Measurements from ENCODE around the gene RAD51B.

RAD51B gene

GRCh38 chr14:68669603-68670358 is 850.2 kb downstream of the RAD51B start:
- no peak for DNase-seq (ENCODE audit: low read depth in 3 of 3)

GRCh38 chr14:68670359-68670715 is 850.8 kb downstream of the RAD51B start:
- no peak for DNase-seq (ENCODE audit: low read depth in 3 of 3)

- DNase-seq (ENCODE audit: low read depth in 3 of 3) = no peak
These were observed 852.3 kb downstream of the RAD51B start for GRCh38 chr14:68671909-68672308.

- DNase-seq (ENCODE audit: low read depth in 3 of 3) = no peak
These were observed 853.2 kb downstream of the RAD51B start for GRCh38 chr14:68672609-68673285.

- no peak for DNase-seq (ENCODE audit: low read depth in 3 of 3)
These were observed 853.9 kb downstream of the RAD51B start for GRCh38 chr14:68673464-68673863.

GRCh38 chr14:68674538-68675232 is 855.1 kb downstream of the RAD51B start:
- no peak for DNase-seq (ENCODE audit: low read depth in 3 of 3)

- DNase-seq (ENCODE audit: low read depth in 3 of 3) = no peak
These were observed 855.6 kb downstream of the RAD51B start for GRCh38 chr14:68675233-68675577.

- DNase-seq (ENCODE audit: low read depth in 3 of 3) = no peak
These were observed 856.9 kb downstream of the RAD51B start for GRCh38 chr14:68676511-68676943.

- DNase-seq (ENCODE audit: low read depth in 3 of 3) = no peak
These were observed 857.9 kb downstream of the RAD51B start for GRCh38 chr14:68677476-68677875.

- no peak for DNase-seq (ENCODE audit: low read depth in 3 of 3)
These were observed 858.3 kb downstream of the RAD51B start for GRCh38 chr14:68677901-68678300.

GRCh38 chr14:68678471-68678870 is 858.9 kb downstream of the RAD51B start:
- no peak for DNase-seq (ENCODE audit: low read depth in 3 of 3)

GRCh38 chr14:68679301-68679700 is 859.7 kb downstream of the RAD51B start:
- no peak for DNase-seq (ENCODE audit: low read depth in 3 of 3)

- no peak for DNase-seq (ENCODE audit: low read depth in 3 of 3)
These were observed 860.3 kb downstream of the RAD51B start for GRCh38 chr14:68679746-68680467.

GRCh38 chr14:68680541-68681051 is 861.0 kb downstream of the RAD51B start:
- DNase-seq (ENCODE audit: low read depth in 3 of 3) = no peak

- DNase-seq (ENCODE audit: low read depth in 3 of 3) = no peak
These were observed 861.9 kb downstream of the RAD51B start for GRCh38 chr14:68681256-68682011.

GRCh38 chr14:68682166-68683103 is 862.9 kb downstream of the RAD51B start:
- no peak for DNase-seq (ENCODE audit: low read depth in 3 of 3)

GRCh38 chr14:68683326-68683725 is 863.7 kb downstream of the RAD51B start:
- no peak for DNase-seq (ENCODE audit: low read depth in 3 of 3)

GRCh38 chr14:68684466-68685418 is 865.2 kb downstream of the RAD51B start:
- DNase-seq (ENCODE audit: low read depth in 3 of 3) = no peak

All from stimulated activated CD4-positive, alpha-beta T cell treated with anti-CD3 and anti-CD28 coated beads, TNF-alpha, amount 100 ng/mL, for 4 hours (primary cell).